ENCODE measurements around the gene STAG3. TPM values are rescaled to one million over a fixed set of nuclear protein-coding genes. Genes with fewer than 3 reads are reported as not detected.
A peak's percentile ranks its signal among the peaks of the same experiment; 100 is the strongest.
"Not testable (repeated sequence)": the region's sequence is repeated elsewhere in the genome, so short reads cannot be mapped to it uniquely, and the experiment has no call there.

STAG3 gene, protein sequence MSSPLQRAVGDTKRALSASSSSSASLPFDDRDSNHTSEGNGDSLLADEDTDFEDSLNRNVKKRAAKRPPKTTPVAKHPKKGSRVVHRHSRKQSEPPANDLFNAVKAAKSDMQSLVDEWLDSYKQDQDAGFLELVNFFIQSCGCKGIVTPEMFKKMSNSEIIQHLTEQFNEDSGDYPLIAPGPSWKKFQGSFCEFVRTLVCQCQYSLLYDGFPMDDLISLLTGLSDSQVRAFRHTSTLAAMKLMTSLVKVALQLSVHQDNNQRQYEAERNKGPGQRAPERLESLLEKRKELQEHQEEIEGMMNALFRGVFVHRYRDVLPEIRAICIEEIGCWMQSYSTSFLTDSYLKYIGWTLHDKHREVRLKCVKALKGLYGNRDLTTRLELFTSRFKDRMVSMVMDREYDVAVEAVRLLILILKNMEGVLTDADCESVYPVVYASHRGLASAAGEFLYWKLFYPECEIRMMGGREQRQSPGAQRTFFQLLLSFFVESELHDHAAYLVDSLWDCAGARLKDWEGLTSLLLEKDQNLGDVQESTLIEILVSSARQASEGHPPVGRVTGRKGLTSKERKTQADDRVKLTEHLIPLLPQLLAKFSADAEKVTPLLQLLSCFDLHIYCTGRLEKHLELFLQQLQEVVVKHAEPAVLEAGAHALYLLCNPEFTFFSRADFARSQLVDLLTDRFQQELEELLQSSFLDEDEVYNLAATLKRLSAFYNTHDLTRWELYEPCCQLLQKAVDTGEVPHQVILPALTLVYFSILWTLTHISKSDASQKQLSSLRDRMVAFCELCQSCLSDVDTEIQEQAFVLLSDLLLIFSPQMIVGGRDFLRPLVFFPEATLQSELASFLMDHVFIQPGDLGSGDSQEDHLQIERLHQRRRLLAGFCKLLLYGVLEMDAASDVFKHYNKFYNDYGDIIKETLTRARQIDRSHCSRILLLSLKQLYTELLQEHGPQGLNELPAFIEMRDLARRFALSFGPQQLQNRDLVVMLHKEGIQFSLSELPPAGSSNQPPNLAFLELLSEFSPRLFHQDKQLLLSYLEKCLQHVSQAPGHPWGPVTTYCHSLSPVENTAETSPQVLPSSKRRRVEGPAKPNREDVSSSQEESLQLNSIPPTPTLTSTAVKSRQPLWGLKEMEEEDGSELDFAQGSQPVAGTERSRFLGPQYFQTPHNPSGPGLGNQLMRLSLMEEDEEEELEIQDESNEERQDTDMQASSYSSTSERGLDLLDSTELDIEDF
- 1 to 10 TPM in 1 of 4 donors, under 1 TPM in 1, not detected in 2; 0.13 to 5.5 TPM for total RNA-seq

- Histone ChIP-seq H3K27ac (peak within 1 kb of the TSS in 2 of 4 donors; percentile 13 to 21), H3K9me3 (no peaks in the 10 kb centered on the region), H3K27me3 (peaks cover 4 to 13% (median 5%) of the 10 kb centered on the region in 3 donors), H3K36me3 (no peaks in the 10 kb centered on the region), H3K4me1 (peaks cover 7 to 15% of the 10 kb centered on the region in 2 donors), H3K4me3 (peak within 1 kb of the TSS; percentile 41 to 62 (median 48))
- intact Hi-C loops (cut with DNase I; ENCODE audit: low total_unique reads) (no loop called here), in situ Hi-C loops (cut with MboI; ENCODE audit: low sequenced_read_pairs in 4 of 4) (no loop called here)
- TF ChIP-seq CTCF (IDR thresholded peaks at IDR 0.05 in 4 of 5, conservative IDR thresholded peaks at IDR 0.05 in 1 of 5) = no peak
- TF ChIP-seq POLR2A (IDR thresholded peaks at IDR 0.05) = no peak
- ATAC-seq (peak; percentile 89 to 92), DNase-seq (peak; percentile 85 to 91)
Measured at GRCh38 chr7:100177045-100178001, at the start of gene STAG3, which contains the start of gene GPC2. TSS of gene STAG3 (plus strand) at chr7:100177918. CDS start at chr7:100180557, 2,639 bp downstream. TSS of gene GPC2 (minus strand) at chr7:100177381. CDS start at chr7:100177199, 182 bp downstream.

GRCh38 chr7:100128637-100128963 lies 49.1 kb upstream of the STAG3 start:
- no peak for ATAC-seq
- Histone ChIP-seq H3K9me3 (no peaks in the 10 kb centered on the region), H3K4me1 (peaks cover 11 to 22% of the 10 kb centered on the region in 2 donors), H3K27me3 (no peaks in the 10 kb centered on the region), H3K4me3 (no peak overlapping the region), H3K27ac (no peak overlapping the region), H3K36me3 (no peaks in the 10 kb centered on the region)
- intact Hi-C loops (cut with DNase I; ENCODE audit: low total_unique reads) = loop anchor here (5.0 to 10.0 kb wide), 3 partner anchors 41 to 136 kb away; partner anchors contain the start of genes COPS6 and ZKSCAN1
- no peak for DNase-seq
- no peak for TF ChIP-seq POLR2A (IDR thresholded peaks at IDR 0.05)
- TF ChIP-seq CTCF (IDR thresholded peaks at IDR 0.05 in 4 of 5, conservative IDR thresholded peaks at IDR 0.05 in 1 of 5) = no peak
- in situ Hi-C loops (cut with MboI; ENCODE audit: low sequenced_read_pairs in 4 of 4) = loop anchor here in 2 of 4 donors (10.0 to 25.0 kb wide), 2 partner anchors 134 to 209 kb away; no protein-coding TSS in a partner anchor

- DNase-seq; intact Hi-C loops (cut with DNase I; ENCODE audit: low total_unique reads); H3K27me3 ChIP-seq; H3K4me3 ChIP-seq; H3K9me3 ChIP-seq; H3K36me3 ChIP-seq; H3K27ac ChIP-seq; ATAC-seq: not testable (repeated sequence)
- in situ Hi-C loops (cut with MboI; ENCODE audit: low sequenced_read_pairs in 4 of 4) = loop anchor here in 2 of 4 donors (10.0 to 25.0 kb wide), 2 partner anchors 145 to 207 kb away; no protein-coding TSS in a partner anchor
- peaks cover 11 to 19% of the 10 kb centered on the region in 2 donors for H3K4me1 ChIP-seq
Measured at GRCh38 chr7:100130220-100130607, 47.5 kb upstream of the STAG3 start.

DNA sequence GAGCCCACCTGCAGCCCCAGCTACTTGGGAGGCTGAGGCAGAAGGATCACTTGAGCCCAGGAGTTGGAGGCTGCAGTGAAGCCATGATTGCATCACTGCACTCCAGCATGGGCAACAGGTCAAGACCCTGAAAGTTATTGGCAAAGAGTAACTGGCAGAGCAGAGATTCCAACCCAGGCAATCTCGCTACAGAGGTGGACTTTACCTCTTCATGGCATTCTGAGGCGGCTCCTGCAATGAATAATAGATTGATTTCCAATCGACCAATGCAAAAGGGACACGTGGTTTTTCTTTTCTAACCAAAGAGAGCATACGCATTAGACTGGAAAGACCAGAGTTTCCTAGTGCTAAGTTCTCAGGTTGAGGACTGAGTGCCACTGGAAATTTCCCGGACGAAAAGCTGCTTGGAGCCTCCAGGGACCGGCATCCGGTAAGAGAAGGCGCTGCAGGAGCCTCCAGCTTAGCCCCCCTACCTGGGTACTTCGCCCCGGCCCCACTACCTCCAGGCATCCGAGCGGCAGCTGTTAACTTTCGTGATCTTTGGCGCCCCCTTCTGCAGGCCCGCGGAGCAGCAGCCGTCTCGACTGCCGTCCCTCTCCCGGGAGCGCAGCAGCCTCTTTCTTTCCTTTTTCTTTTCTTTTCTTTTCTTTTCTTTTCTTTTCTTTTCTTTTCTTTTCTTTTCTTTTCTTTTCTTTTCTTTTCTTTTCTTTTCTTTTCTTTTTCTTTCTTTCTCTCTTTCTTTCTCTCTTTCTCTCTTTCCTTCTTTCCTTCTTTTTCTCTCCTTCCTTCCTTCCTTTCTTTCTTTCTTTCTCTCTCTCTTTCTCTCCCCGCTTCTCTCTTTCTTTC lies 46.9 kb upstream of the STAG3 start:
- DNase-seq = peak; percentile 38 to 59
- Histone ChIP-seq H3K27ac (no peak overlapping the region), H3K4me1 (peaks cover 7 to 13% of the 10 kb centered on the region in 2 donors), H3K27me3 (no peaks in the 10 kb centered on the region), H3K4me3 (peak overlapping the region in 1 of 4 donors; percentile 30), H3K36me3 (no peaks in the 10 kb centered on the region), H3K9me3 (no peaks in the 10 kb centered on the region)
- intact Hi-C loops (cut with DNase I; ENCODE audit: low total_unique reads) = no loop called here
- TF ChIP-seq CTCF (IDR thresholded peaks at IDR 0.05 in 4 of 5, conservative IDR thresholded peaks at IDR 0.05 in 1 of 5) (peak; percentile 62 to 89 (median 81)), POLR2A (IDR thresholded peaks at IDR 0.05) (no peak)
- in situ Hi-C loops (cut with MboI; ENCODE audit: low sequenced_read_pairs in 4 of 4) = loop anchor here in 2 of 4 donors (10.0 to 25.0 kb wide), 2 partner anchors 146 to 206 kb away; no protein-coding TSS in a partner anchor
- ATAC-seq = no peak

All from gastrocnemius medialis (tissue), 4 donors.